ENCODE measurements around the gene LRRC37A2.
"Not testable (repeated sequence)": the region's sequence is repeated elsewhere in the genome, so short reads cannot be mapped to it uniquely, and the experiment has no call there.

The LRRC37A2 gene

GRCh38 chr17:46512168-46512567, at the start of gene LRRC37A2:
TSS of gene LRRC37A2 (plus strand) at chr17:46512468. CDS start at chr17:46512713, 245 bp downstream.
- not testable (repeated sequence) for DNase-seq

- not testable (repeated sequence) for DNase-seq
These were observed 44.6 kb upstream of the LRRC37A2 start for GRCh38 chr17:46467618-46468017.

- DNase-seq = not testable (repeated sequence)
These were observed 37.8 kb upstream of the LRRC37A2 start for GRCh38 chr17:46474489-46474888.

DNA sequence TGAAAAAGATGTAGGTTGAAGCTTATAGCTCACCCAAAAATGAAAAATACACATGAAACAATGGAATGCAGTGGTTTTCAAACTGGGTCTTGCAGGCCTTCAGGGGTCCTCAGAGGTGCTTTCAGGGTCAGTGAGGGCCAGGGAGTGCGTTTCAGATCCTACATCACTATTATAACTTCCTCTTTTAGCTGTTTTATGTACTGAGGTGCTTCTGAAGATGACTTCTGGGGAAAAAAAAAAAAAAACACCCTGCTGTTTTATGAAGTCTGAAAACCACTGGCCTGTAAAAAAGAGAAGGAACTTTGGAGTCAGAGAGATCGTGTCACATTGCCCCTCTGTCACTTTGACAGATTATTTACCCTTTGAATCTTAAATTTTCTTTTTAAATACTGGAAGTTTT, 36.7 kb upstream of the LRRC37A2 start:
- not testable (repeated sequence) for DNase-seq

GRCh38 chr17:46478823-46479222, 33.4 kb upstream of the LRRC37A2 start:
- not testable (repeated sequence) for DNase-seq

DNA sequence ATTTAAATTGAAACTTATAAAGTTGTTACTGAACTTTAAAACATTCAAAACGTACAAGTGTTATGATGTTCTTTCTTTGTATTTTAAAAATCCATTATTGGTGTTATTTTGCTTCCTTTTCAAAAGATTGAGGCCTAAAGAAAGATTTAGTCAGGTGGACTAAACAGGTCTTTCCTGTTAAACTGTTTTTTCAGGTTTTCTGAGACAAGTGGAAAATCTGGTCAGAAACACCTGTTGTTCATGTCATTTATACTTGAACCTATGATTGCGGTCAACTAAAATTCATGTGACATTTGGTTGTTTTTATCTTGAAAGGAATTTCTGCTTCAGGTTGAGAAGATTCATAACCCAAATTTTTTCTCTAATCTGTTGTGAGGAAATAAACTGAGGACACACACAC, 31.0 kb upstream of the LRRC37A2 start:
- not testable (repeated sequence) for DNase-seq

- not testable (repeated sequence) for DNase-seq
These were observed 20.2 kb upstream of the LRRC37A2 start for GRCh38 chr17:46492021-46492420.

- not testable (repeated sequence) for DNase-seq
These were observed 12.7 kb upstream of the LRRC37A2 start for GRCh38 chr17:46499437-46500139.

DNA sequence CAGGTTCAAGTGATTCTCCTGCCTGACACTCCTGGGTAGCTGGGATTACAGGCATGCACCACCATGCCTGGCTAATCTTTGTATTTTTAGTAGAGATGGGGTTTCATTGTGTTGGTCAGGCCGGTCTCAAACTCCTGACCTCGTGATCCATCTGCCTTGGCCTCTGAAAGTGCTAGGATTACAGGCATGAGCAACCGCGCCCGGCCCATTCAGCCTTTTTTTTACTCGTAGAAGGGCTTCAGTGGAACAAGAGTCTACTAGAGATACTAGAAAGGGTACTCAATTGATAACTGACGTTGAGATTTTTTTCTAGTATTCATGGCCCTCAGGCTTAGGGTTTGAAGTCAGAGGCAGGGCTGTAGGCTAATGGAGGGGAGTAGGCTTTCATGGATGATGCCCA, 6.4 kb upstream of the LRRC37A2 start:
- DNase-seq = not testable (repeated sequence)

DNA sequence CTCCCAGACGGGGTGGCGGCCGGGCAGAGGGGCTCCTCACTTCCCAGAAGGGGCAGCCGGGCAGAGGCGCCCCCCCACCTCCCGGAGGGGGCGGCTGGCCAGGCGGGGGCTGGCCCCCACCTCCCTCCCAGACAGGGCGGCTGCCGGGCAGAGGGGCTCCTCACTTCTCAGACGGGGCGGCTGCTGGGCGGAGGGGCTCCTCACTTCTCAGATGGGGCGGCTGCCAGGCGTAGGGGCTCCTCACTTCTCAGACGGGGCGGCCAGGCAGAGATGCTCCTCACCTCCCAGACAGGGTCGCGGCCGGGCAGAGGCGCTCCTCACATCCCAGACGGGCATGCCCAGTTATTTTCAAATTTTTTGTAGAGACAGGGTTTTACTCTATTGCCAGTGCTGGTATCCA, 22.4 kb downstream of the LRRC37A2 start:
- DNase-seq = not testable (repeated sequence)

GRCh38 chr17:46548607-46549006, 36.3 kb downstream of the LRRC37A2 start:
- not testable (repeated sequence) for DNase-seq

DNA sequence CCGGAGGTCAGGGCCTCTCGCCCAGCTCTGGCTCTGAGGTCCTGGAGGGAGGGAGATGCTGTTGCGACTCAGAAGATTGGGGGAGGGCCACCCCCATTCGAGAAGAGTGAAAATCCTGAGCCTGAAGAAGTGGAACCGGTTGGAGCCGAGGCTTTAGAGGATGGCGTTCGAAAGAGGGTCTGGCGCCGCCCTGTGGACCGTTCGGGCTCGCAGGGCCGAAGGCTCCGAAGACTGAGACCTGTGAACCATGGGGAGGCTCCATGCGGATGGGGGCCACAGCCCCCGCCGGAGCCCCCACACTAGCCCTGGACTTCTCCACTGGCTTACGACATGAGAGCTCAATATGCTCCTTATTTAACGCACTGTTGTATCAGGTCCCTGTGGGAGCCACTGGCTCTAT, 46.9 kb downstream of the LRRC37A2 start:
- not testable (repeated sequence) for DNase-seq

- DNase-seq = not testable (repeated sequence)
These were observed 47.8 kb downstream of the LRRC37A2 start for GRCh38 chr17:46560048-46560447.

DNA sequence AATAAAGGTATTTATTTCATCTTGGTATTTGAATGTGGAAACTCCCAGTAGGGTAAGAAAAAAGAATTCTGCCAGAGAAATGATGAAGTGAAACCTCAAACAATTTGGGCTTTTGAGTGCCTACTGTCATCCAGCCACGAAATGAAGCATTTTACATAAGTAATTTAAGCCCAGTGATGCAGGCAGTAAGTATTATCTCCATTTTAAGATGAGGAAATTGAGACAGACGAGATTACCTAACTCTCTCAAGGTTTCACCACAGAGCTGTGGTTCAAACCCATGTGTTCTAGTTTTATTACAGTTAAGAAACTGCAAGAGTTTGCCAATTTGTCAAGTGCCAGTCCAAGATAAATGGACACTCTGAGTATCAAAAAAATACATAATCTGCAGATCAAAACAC, 54.0 kb downstream of the LRRC37A2 start:
- DNase-seq = not testable (repeated sequence)

GRCh38 chr17:46566980-46567379, 54.7 kb downstream of the LRRC37A2 start:
- not testable (repeated sequence) for DNase-seq

DNA sequence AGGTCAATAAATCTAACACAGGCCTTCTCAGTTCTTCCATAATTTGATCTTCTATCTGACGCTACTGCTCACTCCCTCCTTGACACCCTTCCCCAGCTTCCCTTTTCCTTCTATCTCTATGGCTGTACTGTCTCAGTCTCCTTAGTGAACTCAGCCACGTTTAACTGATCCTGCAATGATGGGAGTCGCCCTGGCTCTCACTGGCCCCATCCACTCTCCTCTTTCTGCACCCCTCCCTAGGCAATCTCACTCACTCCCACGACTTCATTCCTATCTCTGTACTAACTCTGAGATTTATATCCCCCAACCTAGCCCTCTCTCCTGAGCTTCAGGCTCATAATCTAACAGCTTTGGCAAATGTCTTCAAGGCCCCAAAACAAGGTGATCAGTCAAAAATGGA, 59.5 kb downstream of the LRRC37A2 start:
- not testable (repeated sequence) for DNase-seq

DNA sequence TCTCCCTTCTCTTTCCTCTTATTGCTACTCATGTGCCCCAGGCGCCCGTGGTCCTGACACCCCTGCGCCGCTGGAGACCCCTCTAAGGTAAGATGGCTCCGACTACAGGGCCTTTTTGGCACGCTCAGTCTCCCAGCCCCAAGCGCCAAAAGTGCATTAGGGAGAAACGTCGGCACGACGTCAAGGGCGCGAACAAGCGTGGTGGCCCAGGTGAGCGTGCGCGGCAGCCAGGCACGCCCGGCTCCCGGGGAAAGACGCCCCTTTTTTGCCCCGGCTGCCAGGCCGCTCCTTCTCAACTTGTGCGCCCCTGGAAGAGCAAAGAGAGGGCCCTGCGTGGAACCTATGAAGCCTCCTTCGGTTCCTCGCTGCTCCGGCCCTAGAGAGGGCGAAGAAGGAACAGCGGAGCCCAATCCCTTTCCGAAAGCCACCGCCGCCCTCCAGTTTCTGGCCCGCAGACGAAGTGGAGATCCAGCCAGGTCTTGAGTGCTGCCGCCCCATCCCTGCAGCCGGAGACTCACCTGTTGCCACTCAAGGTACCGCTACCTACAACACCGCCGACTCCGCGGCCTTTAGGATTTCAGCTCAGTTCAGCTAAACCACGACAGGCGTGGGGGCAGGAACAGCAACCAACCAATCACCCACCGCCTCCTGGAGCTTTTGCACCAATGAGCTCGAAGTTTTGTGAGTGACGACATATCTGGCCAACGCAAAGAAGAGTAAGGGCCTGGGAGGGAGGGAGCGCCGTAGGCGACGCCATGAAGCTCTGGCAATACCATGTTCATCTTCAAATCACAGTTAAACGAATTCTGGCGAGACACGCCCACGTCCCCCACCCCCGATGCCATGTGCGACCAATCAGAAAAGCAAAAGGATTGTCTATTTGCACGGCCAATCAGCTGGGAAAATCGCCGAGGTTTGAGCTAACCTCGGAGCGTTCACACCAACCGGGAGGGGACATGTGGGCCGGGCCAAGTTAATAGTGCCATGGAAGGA, 67.1 kb downstream of the LRRC37A2 start, which contains the start of gene ARL17A:
ARL17A (minus strand) TSS at position 609 of the 993 bp plus-strand sequence. CDS start 3,369 bp downstream, outside the sequence.
- peak; percentile 94 for DNase-seq

GRCh38 chr17:46580082-46580481, 67.8 kb downstream of the LRRC37A2 start:
- DNase-seq = not testable (repeated sequence)

DNA sequence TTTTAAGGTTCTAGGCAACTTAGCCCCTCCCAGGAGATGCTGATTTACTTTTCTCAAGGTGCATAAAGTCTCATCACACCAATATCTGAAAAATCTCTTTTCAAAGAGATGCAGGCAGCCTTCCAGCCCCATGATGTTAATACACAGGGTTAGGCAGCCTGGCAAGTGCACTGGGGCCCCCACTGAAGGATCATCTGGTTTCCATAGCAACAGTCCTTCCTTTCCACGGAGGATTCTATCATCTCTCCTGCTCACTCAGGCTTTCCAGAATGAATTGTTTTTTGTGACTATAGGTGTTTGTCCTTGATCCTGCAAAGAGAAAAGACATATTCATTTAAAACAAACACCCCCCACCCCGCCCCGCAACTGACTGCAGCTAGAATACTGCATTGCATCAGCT, 73.2 kb downstream of the LRRC37A2 start:
- not testable (repeated sequence) for DNase-seq

GRCh38 chr17:46590157-46591146, 78.2 kb downstream of the LRRC37A2 start, which contains the start of gene NSF:
TSS of gene NSF (plus strand) at chr17:46590669. CDS start at chr17:46590776, 107 bp downstream.
- DNase-seq = not testable (repeated sequence)

DNA sequence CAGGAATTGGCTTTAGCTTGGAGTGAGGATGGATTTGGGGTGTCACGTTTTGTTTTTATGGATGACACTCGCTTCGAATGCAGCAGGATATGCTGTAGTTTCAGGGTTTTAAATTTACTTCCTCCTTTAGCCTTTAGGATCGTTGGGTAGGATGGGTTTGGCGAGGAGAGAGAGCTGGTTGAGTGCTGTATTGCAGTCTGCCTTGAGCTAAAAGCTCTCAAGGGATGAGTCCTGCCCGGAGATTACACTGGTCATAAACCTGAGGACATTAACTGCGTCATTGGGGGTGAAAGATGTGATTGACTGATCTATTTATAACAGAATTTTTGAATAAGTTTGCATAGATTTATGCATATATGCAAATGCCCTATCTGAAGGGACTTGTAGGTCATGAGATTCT, 79.1 kb downstream of the LRRC37A2 start:
- not testable (repeated sequence) for DNase-seq

Data from CD4-positive, alpha-beta T cell treated with Interferon gamma for 1 hour (primary cell).